Gastrocnemius medialis (tissue), 4 donors: Measurements from ENCODE around the gene EXPH5. TPM values are rescaled to one million over a fixed set of nuclear protein-coding genes. Genes with fewer than 3 reads are reported as not detected.
"Not testable (repeated sequence)": the region's sequence is repeated elsewhere in the genome, so short reads cannot be mapped to it uniquely, and the experiment has no call there.

Source experiments
- ATAC-seq, 2 donors: fragments of 150-250 bp; one replicate each; pipeline ENCODE4 v1.9.1; 2016
- DNase-seq, 2 donors: peaks; one replicate each; pipeline ENCODE4 v3.0.0-alpha.2; 2019
- H3K27ac ChIP-seq, 4 donors: fragments of 200-600 bp; sonication (generic); 1 replicate in 1 of 4; 2 replicates in 3 of 4; pipeline ENCODE4 v1.5.1; 2016 to 2018; ENCODE audit warnings: mild to moderate bottlenecking in 2 of 4, moderate library complexity in 1 of 4
- H3K27me3 ChIP-seq, 3 donors: fragments of 200-600 bp; sonication (generic) in 2 of 3; 1 replicate in 1 of 3; 2 replicates in 2 of 3; pipeline versions ENCODE4 v1.5.1 to v1.6.0; 2016 to 2019; ENCODE audit warnings: mild to moderate bottlenecking in 1 of 3, moderate library complexity in 1 of 3
- H3K36me3 ChIP-seq, 2 donors: fragments of 200-600 bp; sonication (generic) in 1 of 2; one replicate each; pipeline ENCODE4 v1.5.1; 2017 to 2018
- H3K4me1 ChIP-seq, 2 donors: fragments of 200-600 bp; sonication (generic) in 1 of 2; one replicate each; pipeline ENCODE4 v1.5.1; 2016 to 2017; ENCODE audit warnings: mild to moderate bottlenecking in 2 of 2
- H3K4me3 ChIP-seq, 4 donors: fragments of 200-600 bp; sonication (generic) in 3 of 4; 1 replicate in 1 of 4; 2 replicates in 3 of 4; pipeline ENCODE4 v1.5.1; 2016 to 2019; ENCODE audit warnings: mild to moderate bottlenecking in 2 of 4
- H3K9me3 ChIP-seq, 3 donors: fragments of 200-600 bp; sonication (generic) in 2 of 3; 1 replicate in 1 of 3; 2 replicates in 2 of 3; pipeline ENCODE4 v1.5.1; 2016 to 2019
- POLR2A ChIP-seq, 2 donors: fragments of 450-650 bp; IDR thresholded peaks; one replicate each; pipeline ENCODE4 v1.6.1; 2017; ENCODE audit warnings: antibody characterized with exemption in 2 of 2, mild to moderate bottlenecking in 2 of 2, moderate library complexity in 2 of 2
- in situ Hi-C, 4 donors: fragments of 200-750 bp; cut with MboI; loops; one replicate each; pipeline versions ENCODE4 v1.15.0 to v1.8.0; 2017; ENCODE audit warnings: low sequenced_read_pairs in 4 of 4
- intact Hi-C: fragments of 100-400 bp; cut with DNase I; formaldehyde crosslinking; loops from one replicate; pipeline ENCODE4 v1.15.1; 2023; ENCODE audit warnings: low total_unique reads
- total RNA-seq, 4 donors: library from RNA; depleted of rRNA; stranded (reverse); fragments of >200 nt; gene quantifications; one replicate each; pipeline versions ENCODE4 v1.1.0 to v1.2.3, GENCODE V29; 2016
- TF ChIP-seq, protein P1 (sequence below), 5 experiments: fragments of 450-650 bp in 3 of 5; fragments of 200-600 bp in 2 of 5; sonication (generic) in 2 of 5; IDR thresholded peaks in 4 of 5; conservative IDR thresholded peaks in 1 of 5; 1 replicate in 4 of 5; 2 replicates in 1 of 5; pipeline ENCODE4 v1.5.1; 2016 to 2019; ENCODE audit warnings: antibody characterized with exemption in 5 of 5, mild to moderate bottlenecking in 3 of 5, moderate library complexity in 3 of 5

EXPH5 gene
- total RNA-seq, 4 donors from 2014 or later: 0.07 to 0.22 (median 0.20) TPM; not detected in 1

DNA sequence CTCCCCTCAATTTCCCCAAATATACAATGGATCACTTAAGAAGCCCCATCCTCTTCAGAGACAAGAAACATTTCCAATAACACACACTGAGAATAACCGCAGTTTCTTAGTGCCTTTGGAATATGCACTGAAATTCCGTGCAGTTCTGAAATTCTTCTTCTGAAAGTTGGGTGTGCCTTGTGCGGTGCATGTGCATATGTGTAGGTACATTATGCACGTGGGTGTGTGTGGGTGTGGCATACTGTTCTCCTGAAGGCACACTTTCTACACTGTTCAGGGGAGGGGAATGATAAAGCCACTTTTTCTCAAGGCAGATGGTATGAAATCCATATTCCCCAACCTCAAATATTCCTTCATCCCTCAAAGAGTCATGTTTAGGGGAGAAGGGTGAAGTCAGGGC lies 1.7 kb downstream of the EXPH5 start:
- H3K27ac ChIP-seq: no peak overlapping the region
- no peak for ATAC-seq
- H3K9me3 ChIP-seq: no peaks in the 10 kb centered on the region
- TF ChIP-seq POLR2A (IDR thresholded peaks at IDR 0.05): no peak
- TF ChIP-seq, protein P1, sequence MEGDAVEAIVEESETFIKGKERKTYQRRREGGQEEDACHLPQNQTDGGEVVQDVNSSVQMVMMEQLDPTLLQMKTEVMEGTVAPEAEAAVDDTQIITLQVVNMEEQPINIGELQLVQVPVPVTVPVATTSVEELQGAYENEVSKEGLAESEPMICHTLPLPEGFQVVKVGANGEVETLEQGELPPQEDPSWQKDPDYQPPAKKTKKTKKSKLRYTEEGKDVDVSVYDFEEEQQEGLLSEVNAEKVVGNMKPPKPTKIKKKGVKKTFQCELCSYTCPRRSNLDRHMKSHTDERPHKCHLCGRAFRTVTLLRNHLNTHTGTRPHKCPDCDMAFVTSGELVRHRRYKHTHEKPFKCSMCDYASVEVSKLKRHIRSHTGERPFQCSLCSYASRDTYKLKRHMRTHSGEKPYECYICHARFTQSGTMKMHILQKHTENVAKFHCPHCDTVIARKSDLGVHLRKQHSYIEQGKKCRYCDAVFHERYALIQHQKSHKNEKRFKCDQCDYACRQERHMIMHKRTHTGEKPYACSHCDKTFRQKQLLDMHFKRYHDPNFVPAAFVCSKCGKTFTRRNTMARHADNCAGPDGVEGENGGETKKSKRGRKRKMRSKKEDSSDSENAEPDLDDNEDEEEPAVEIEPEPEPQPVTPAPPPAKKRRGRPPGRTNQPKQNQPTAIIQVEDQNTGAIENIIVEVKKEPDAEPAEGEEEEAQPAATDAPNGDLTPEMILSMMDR (IDR thresholded peaks at IDR 0.05 in 4 of 5, conservative IDR thresholded peaks at IDR 0.05 in 1 of 5): no peak
- intact Hi-C loops: loop anchor here (2.0 kb wide), 1 partner anchor 125 kb away; the partner anchor contains the start of gene C11orf65
- H3K4me3 ChIP-seq: no peak overlapping the region
- DNase-seq: no peak
- H3K27me3 ChIP-seq: peaks cover 2 to 31% (median 12%) of the 10 kb centered on the region in 3 donors
- peaks cover 3 to 10% of the 10 kb centered on the region in 2 donors for H3K4me1 ChIP-seq
- no peaks in the 10 kb centered on the region for H3K36me3 ChIP-seq
- in situ Hi-C loops: no loop called here

DNA sequence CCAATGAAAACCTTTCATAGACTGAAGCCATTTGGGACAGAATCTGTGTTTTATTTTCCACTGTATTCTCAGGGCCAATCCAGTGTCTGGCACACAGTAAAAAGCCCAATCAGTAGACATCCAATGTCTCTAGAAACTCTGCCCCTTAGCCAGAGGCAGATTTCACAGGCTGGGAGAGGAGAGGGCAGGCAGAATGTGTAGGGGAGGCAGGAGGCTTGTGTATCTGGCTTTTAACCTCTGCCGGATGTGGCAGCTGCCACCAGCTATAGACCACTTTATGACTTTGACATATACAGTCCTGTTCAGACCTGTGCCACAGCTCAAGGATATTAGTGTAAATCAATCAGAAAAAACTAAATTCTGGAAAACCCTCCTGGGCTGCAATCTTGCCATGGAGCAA lies 4.4 kb downstream of the EXPH5 start:
- DNase-seq (no peak), ATAC-seq (no peak)
- TF ChIP-seq, protein P1 (IDR thresholded peaks at IDR 0.05 in 4 of 5, conservative IDR thresholded peaks at IDR 0.05 in 1 of 5): no peak
- no peak for TF ChIP-seq POLR2A (IDR thresholded peaks at IDR 0.05)
- in situ Hi-C loops (no loop called here), intact Hi-C loops (no loop called here)
- H3K27me3 ChIP-seq: peaks cover 0 to 23% (median 12%) of the 10 kb centered on the region in 3 donors
- no peaks in the 10 kb centered on the region for H3K36me3 ChIP-seq
- H3K4me1 ChIP-seq: peaks cover 3 to 10% of the 10 kb centered on the region in 2 donors
- no peak overlapping the region for H3K27ac ChIP-seq
- H3K4me3 ChIP-seq: no peak overlapping the region
- H3K9me3 ChIP-seq: no peaks in the 10 kb centered on the region

DNA sequence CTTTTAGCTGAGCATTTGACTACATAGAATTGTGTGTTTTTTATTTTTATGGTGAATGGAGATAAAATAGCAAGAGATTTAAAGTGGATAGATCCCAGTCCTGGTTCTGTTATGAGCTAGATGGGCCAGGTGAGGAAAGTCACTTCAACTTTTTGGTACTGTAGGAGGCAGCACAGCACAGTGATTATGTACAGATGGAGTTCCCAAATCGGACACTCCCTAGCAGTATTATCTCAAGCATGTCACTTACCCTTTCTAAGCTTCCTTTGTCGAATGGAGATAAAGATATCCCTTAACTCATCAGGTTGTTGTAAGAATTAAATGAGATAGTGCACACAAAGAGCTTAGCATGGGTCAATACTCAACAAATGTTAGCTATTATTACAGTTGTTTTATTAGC lies 5.3 kb downstream of the EXPH5 start:
- peaks cover 3 to 9% of the 10 kb centered on the region in 2 donors for H3K4me1 ChIP-seq
- H3K36me3 ChIP-seq: no peaks in the 10 kb centered on the region
- ATAC-seq (no peak), DNase-seq (no peak)
- in situ Hi-C loops (no loop called here), intact Hi-C loops (no loop called here)
- H3K27me3 ChIP-seq: peaks cover 0 to 18% (median 12%) of the 10 kb centered on the region in 3 donors
- H3K27ac ChIP-seq: no peak overlapping the region
- no peaks in the 10 kb centered on the region for H3K9me3 ChIP-seq
- no peak for TF ChIP-seq POLR2A (IDR thresholded peaks at IDR 0.05)
- TF ChIP-seq, protein P1 (IDR thresholded peaks at IDR 0.05 in 4 of 5, conservative IDR thresholded peaks at IDR 0.05 in 1 of 5): no peak
- no peak overlapping the region for H3K4me3 ChIP-seq

DNA sequence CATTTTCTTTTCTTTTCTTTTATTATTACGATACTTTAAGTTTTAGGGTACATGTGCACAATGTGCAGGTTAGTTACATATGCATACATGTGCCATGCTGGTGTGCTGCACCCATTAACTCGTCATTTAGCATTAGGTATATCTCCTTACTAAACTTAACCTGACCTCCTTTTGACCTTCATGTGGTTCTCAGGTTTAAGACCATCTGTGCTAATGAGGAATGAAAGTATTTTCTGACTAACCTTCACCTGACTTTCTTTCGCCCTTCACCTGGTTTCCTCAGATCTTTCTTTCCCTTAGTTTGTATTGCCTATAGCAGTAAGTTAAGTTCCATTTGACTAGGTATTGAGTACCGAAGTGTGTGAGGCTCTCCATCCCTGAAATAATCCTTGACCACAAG lies 6.5 kb downstream of the EXPH5 start:
- ATAC-seq (no peak), DNase-seq (no peak)
- intact Hi-C loops: no loop called here
- H3K36me3 ChIP-seq: no peaks in the 10 kb centered on the region
- no peak overlapping the region for H3K27ac ChIP-seq
- H3K9me3 ChIP-seq: no peaks in the 10 kb centered on the region
- no peak overlapping the region for H3K4me3 ChIP-seq
- H3K4me1 ChIP-seq: no peaks in the 10 kb centered on the region
- in situ Hi-C loops: no loop called here
- peaks cover 0 to 7% (median under 1%) of the 10 kb centered on the region in 3 donors for H3K27me3 ChIP-seq
- TF ChIP-seq, protein P1 (IDR thresholded peaks at IDR 0.05 in 4 of 5, conservative IDR thresholded peaks at IDR 0.05 in 1 of 5): no peak
- TF ChIP-seq POLR2A (IDR thresholded peaks at IDR 0.05): no peak

DNA sequence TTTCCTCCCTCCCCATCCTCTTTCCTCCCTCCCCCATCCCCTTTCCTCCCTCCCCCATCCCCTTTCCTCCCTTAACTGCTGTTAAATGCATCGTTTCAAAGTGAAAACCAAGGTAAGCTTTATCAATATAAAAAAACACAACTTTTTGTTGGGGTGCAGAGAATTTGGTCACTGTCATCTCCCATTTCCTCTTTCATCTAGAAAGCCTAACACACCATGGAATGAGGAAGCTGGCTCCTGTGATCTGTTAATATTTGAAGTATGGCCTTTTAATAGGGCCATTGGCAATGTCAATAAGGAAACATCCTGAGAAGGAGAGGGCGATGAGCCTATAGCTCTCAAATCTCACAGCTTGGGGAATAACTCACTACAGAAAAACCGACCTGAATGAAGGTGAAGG lies 7.0 kb downstream of the EXPH5 start:
- intact Hi-C loops (no loop called here), in situ Hi-C loops (no loop called here)
- Histone ChIP-seq H3K4me1 (no peaks in the 10 kb centered on the region), H3K36me3 (no peaks in the 10 kb centered on the region), H3K27ac (no peak overlapping the region), H3K9me3 (no peaks in the 10 kb centered on the region), H3K27me3 (peaks cover 0 to 4% (median 0%) of the 10 kb centered on the region in 3 donors), H3K4me3 (no peak overlapping the region)
- no peak for ATAC-seq
- DNase-seq: no peak
- TF ChIP-seq, protein P1 (IDR thresholded peaks at IDR 0.05 in 4 of 5, conservative IDR thresholded peaks at IDR 0.05 in 1 of 5): no peak
- TF ChIP-seq POLR2A (IDR thresholded peaks at IDR 0.05): no peak

DNA sequence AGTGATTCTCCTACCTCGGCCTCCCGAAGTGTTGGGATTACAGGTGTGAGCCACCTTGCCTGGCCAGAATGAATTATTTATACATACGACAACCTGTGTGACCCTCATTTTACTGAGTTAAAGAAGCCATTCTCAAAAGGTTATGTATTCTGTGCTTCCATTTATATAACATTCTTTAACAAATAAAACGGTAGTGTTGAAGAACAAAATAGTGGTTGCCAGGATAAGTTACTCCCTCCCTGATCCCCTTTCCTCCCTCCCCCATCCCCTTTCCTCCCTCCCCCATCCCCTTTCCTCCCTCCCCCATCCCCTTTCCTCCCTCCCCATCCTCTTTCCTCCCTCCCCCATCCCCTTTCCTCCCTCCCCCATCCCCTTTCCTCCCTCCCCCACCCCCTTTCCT lies 7.4 kb downstream of the EXPH5 start:
- H3K27me3 ChIP-seq, H3K4me1 ChIP-seq, intact Hi-C loops, ATAC-seq, DNase-seq, H3K4me3 ChIP-seq, in situ Hi-C loops, H3K9me3 ChIP-seq, H3K27ac ChIP-seq, H3K36me3 ChIP-seq: not testable (repeated sequence)
